DND-41 (cell line): ENCODE data around the gene TAGAP.
"Not testable (repeated sequence)": the region's sequence is repeated elsewhere in the genome, so short reads cannot be mapped to it uniquely, and the experiment has no call there.

Source experiments
- ATAC-seq: fragments of 200-7000 bp; cut with Tn5 transposase; 3 replicates; pipeline ENCODE4 v1.9.1; 2021; ENCODE audit warnings: low read depth; ENCODE audit not compliant: insufficient read depth
- DNase-seq: peaks from one replicate; pipeline ENCODE4 v3.0.0-alpha.2; 2020
- H2AFZ ChIP-seq: 2 replicates; pipeline ENCODE4 v1.6.0; 2012; ENCODE audit warnings: low read depth, low read length
- H3K27ac ChIP-seq: 2 replicates; pipeline ENCODE4 v1.5.1; 2012; ENCODE audit warnings: low read length, inconsistent platforms
- H3K27me3 ChIP-seq: fragments of 200-600 bp; sonication (generic); 2 replicates; pipeline ENCODE4 v1.6.0; 2012; ENCODE audit warnings: low read length, mild to moderate bottlenecking, inconsistent platforms; ENCODE audit not compliant: insufficient read depth, poor library complexity
- H3K36me3 ChIP-seq: 2 replicates; pipeline ENCODE4 v1.5.1; 2012; ENCODE audit warnings: low read length, inconsistent platforms; ENCODE audit not compliant: insufficient read depth
- H3K4me1 ChIP-seq: 2 replicates; pipeline ENCODE4 v1.5.1; 2012; ENCODE audit warnings: mild to moderate bottlenecking, low read length; ENCODE audit not compliant: insufficient read depth
- H3K4me2 ChIP-seq: 2 replicates; pipeline ENCODE4 v1.6.0; 2012; ENCODE audit warnings: mild to moderate bottlenecking, moderate library complexity, low read length, inconsistent platforms; ENCODE audit not compliant: insufficient read depth
- H3K4me3 ChIP-seq, 2 experiments: fragments of 200-600 bp in 1 of 2; shearing (Covaris generic) in 1 of 2; 2 replicates each; pipeline ENCODE4 v1.5.1; 2012 to 2016; ENCODE audit warnings: inconsistent platforms in 2 of 2, low read length in 2 of 2, mild to moderate bottlenecking in 2 of 2, low read depth in 1 of 2, moderate library complexity in 1 of 2
- H3K79me2 ChIP-seq: 2 replicates; pipeline ENCODE4 v1.6.0; 2012; ENCODE audit warnings: low read length, inconsistent platforms; ENCODE audit not compliant: insufficient read depth
- H3K9ac ChIP-seq: 2 replicates; pipeline ENCODE4 v1.6.0; 2012; ENCODE audit warnings: low read depth, mild to moderate bottlenecking, inconsistent platforms, low read length, moderate library complexity
- H3K9me3 ChIP-seq: 2 replicates; pipeline ENCODE4 v1.5.1; 2012; ENCODE audit warnings: low read length, moderate library complexity, mild to moderate bottlenecking, inconsistent platforms; ENCODE audit not compliant: insufficient read depth, severe bottlenecking
- H4K20me1 ChIP-seq: 2 replicates; pipeline ENCODE4 v1.6.0; 2012; ENCODE audit warnings: low read length; ENCODE audit not compliant: insufficient read depth
- CTCF ChIP-seq: IDR thresholded peaks from 2 replicates; pipeline ENCODE4 v1.5.1; 2012; ENCODE audit warnings: borderline replicate concordance, low read length, moderate library complexity, mild to moderate bottlenecking; ENCODE audit not compliant: poor library complexity, severe bottlenecking; ENCODE audit errors: extremely low read depth
- EZH2 ChIP-seq: IDR thresholded peaks from 3 replicates; pipeline ENCODE4 v1.6.1; 2012; ENCODE audit warnings: borderline replicate concordance, low read depth, mild to moderate bottlenecking, moderate library complexity, low read length, inconsistent platforms; ENCODE audit not compliant: severe bottlenecking

TAGAP gene

GRCh38 chr6:159030168-159030567, 14.6 kb downstream of the TAGAP start:
- Histone ChIP-seq H3K9ac (no peak overlapping the region), H4K20me1 (no peaks in the 10 kb centered on the region), H3K27ac (no peak overlapping the region), H3K27me3 (no peaks in the 10 kb centered on the region), H2AFZ (no peak overlapping the region), H3K9me3 (peaks cover 1% of the 10 kb centered on the region), H3K4me3 (no peak overlapping the region), H3K36me3 (peaks cover 3% of the 10 kb centered on the region; the same call in 1 of the 2 replicates), H3K79me2 (no peaks in the 10 kb centered on the region), H3K4me2 (no peak overlapping the region), H3K4me1 (no peaks in the 10 kb centered on the region)
- ATAC-seq (no peak), DNase-seq (no peak)
- TF ChIP-seq EZH2 (no peak), CTCF (no peak)

GRCh38 chr6:159025224-159025623, 19.6 kb downstream of the TAGAP start:
- not testable (repeated sequence) for H3K4me3 ChIP-seq, H3K4me1 ChIP-seq, H3K79me2 ChIP-seq, H3K27ac ChIP-seq, DNase-seq, H3K9ac ChIP-seq, H3K27me3 ChIP-seq, H3K36me3 ChIP-seq, H4K20me1 ChIP-seq, H3K9me3 ChIP-seq, ATAC-seq, H2AFZ ChIP-seq, H3K4me2 ChIP-seq

- no peak overlapping the region for H3K4me3 ChIP-seq
- ATAC-seq (no peak), DNase-seq (no peak)
- TF ChIP-seq CTCF (no peak), EZH2 (no peak)
- H3K79me2 ChIP-seq = no peaks in the 10 kb centered on the region
- peaks cover 9% of the 10 kb centered on the region for H3K9me3 ChIP-seq
- no peaks in the 10 kb centered on the region for H3K4me1 ChIP-seq
- no peak overlapping the region for H3K4me2 ChIP-seq
- no peak overlapping the region for H3K27ac ChIP-seq
- no peaks in the 10 kb centered on the region for H4K20me1 ChIP-seq
- no peaks in the 10 kb centered on the region for H3K36me3 ChIP-seq
- no peaks in the 10 kb centered on the region for H3K27me3 ChIP-seq
- H3K9ac ChIP-seq = no peak overlapping the region
- H2AFZ ChIP-seq = no peak overlapping the region
Measured at GRCh38 chr6:159023893-159024292, 20.9 kb downstream of the TAGAP start.

- Histone ChIP-seq H3K36me3 (no peaks in the 10 kb centered on the region), H3K4me3 (no peak overlapping the region), H3K27ac (no peak overlapping the region), H3K9me3 (peaks cover 6% of the 10 kb centered on the region), H4K20me1 (no peaks in the 10 kb centered on the region), H2AFZ (no peak overlapping the region), H3K79me2 (no peaks in the 10 kb centered on the region), H3K4me2 (no peak overlapping the region), H3K4me1 (peaks cover 11% of the 10 kb centered on the region), H3K9ac (no peak overlapping the region), H3K27me3 (no peaks in the 10 kb centered on the region)
- TF ChIP-seq CTCF (no peak), EZH2 (no peak)
- ATAC-seq (no peak), DNase-seq (no peak)
Measured at GRCh38 chr6:159020011-159020410, 24.8 kb downstream of the TAGAP start.
